HG03520 (cell line): ENCODE data around the gene BTG4.

Experiments
- ATAC-seq: cut with Tn5 transposase; IDR thresholded peaks from one replicate; pipeline ENCODE4 v1.9.1; 2021; ENCODE audit warnings: mild to moderate bottlenecking, moderate library complexity; ENCODE audit not compliant: unreplicated experiment

Gene BTG4

GRCh38 chr11:111499483-111499882, 12.7 kb downstream of the BTG4 start:
- ATAC-seq: no peak

GRCh38 chr11:111494040-111494439, 18.1 kb downstream of the BTG4 start:
- no peak for ATAC-seq

DNA sequence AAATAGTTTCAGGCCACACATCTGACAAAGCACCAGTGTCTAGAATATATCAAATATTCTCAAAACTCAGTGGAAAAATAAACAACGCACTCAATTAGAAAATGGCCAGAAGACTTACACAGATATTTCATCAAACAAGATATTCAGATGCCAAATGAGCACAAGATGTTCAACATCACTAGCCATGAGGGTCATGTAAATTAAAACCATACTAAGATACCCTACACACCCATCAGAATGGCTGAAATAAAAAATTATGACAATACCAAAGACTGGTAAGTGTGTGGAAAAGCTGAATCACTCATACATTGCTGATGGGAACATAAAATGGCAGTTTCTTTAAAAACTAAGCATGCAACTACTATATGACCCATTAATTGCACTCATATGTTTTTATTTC, 21.7 kb downstream of the BTG4 start:
- ATAC-seq: no peak

- ATAC-seq: no peak
These were observed 28.8 kb downstream of the BTG4 start for GRCh38 chr11:111483431-111483830.

GRCh38 chr11:111479666-111480065, 32.5 kb downstream of the BTG4 start:
- no peak for ATAC-seq

- no peak for ATAC-seq
These were observed 34.3 kb downstream of the BTG4 start for GRCh38 chr11:111477898-111478297.

DNA sequence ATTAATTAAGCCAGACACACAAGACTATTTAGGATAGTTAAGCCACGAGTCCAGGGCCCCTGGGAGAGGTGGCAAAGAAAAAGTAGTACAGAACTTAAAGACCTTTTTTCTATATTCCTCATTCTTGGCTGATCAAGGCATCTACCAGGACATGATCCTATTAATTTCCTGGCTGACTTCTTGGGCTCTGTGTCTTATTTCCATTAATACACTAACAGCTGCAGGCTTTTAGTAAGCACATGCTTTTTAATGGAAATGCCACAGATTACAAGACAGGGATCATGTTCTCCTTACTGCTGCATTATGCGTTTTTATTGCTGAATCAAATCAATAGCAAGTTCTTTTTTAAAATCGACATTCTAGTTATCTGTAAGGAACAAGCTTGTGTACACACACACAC, 35.2 kb downstream of the BTG4 start:
- ATAC-seq: no peak

DNA sequence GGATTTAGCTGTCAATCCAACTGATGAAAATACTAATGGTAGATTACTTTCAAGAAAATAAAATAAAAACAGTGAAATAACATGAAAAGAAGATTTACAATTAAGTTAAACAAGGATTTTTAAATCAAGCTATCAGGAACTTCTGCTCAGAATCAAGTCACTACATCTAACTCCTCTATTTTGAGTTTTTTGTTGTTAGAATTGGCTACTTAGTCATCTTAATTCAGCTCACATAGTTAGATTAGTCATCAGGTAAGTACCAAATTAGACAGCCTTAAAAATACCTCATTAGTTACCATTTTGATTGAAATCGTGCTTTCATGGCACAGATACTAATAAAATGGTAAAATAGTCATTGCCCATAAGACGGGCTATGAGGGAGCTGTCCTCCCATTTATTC, 35.8 kb downstream of the BTG4 start:
- ATAC-seq: no peak

DNA sequence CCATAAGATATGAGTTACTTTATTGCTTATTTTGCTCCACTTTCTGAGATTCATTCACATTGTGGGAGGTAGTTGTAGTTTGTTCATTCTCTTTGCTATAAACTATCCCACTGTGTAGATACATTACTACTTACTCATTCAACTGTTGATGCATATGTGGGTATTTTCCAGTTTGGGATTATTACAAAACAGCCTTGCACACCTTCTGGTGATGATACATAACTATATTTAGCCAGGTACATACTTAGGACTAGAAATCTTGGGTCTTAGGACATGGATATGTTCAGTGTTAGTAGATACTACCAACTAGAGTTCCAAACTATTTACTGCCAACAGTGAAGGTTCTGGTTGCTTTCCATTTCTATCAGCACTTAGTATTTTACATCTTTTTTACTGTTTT, 37.8 kb downstream of the BTG4 start:
- no peak for ATAC-seq

DNA sequence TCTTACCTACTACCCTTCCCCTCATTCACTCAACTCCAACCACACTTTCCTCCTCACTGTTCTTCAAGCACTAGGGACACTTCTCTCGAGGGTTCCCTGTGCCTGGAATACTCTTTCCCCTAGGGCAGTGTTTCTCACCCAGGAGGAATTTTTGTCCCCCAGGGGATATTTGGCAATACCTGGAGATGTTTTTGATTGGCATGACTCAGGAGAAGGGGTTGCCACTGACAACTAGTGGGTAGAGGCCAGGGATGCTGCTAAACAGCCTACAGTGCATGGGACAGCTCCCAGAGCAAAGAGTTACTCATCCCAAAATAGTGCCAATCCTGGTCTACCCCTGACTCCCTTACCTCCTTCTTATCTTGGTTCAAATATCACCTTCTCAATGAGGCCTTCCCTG, 40.0 kb downstream of the BTG4 start:
- ATAC-seq: no peak

DNA sequence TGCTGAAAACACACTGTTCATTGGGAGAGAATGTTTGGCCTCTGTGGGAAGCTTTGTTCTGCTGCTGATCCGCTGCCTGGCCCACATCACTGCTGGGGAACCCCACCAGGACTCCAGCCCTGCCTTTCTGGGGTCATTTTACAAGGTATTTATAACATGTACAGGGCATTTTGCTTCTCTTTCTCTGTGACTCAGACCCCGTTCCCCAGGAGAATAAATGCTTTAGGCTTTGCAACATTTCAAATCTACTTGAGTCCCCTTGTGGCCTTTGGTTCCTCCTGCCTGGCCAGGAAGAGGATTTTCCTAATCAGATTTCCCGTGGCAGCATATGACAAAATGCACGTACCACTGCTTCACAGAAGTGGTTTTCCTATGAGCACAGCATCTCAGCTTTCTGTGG, 43.0 kb downstream of the BTG4 start:
- ATAC-seq: no peak

GRCh38 chr11:111466615-111467014, 45.6 kb downstream of the BTG4 start:
- ATAC-seq: no peak

GRCh38 chr11:111465400-111465799, 46.8 kb downstream of the BTG4 start:
- no peak for ATAC-seq

DNA sequence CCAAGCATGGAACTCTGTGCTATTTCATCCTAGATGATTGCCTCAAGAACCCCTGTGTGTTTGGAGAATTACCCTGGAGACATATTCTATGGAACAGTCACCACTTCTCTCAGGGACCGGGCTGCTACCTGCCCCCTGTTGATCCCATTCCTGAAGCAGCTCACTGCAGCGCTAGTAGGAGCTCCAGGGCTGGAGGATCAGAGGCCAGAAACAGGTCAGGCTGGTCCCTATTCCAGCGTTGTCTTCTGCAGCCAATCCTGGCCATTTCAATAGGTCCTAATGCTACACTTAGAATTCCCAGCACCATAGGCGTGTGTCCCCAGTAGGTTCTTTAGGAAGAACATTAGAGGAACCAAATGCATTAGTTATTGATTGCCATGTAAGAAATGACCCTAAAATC, 48.9 kb downstream of the BTG4 start:
- no peak for ATAC-seq

- ATAC-seq: no peak
These were observed 49.9 kb downstream of the BTG4 start for GRCh38 chr11:111462329-111462728.

DNA sequence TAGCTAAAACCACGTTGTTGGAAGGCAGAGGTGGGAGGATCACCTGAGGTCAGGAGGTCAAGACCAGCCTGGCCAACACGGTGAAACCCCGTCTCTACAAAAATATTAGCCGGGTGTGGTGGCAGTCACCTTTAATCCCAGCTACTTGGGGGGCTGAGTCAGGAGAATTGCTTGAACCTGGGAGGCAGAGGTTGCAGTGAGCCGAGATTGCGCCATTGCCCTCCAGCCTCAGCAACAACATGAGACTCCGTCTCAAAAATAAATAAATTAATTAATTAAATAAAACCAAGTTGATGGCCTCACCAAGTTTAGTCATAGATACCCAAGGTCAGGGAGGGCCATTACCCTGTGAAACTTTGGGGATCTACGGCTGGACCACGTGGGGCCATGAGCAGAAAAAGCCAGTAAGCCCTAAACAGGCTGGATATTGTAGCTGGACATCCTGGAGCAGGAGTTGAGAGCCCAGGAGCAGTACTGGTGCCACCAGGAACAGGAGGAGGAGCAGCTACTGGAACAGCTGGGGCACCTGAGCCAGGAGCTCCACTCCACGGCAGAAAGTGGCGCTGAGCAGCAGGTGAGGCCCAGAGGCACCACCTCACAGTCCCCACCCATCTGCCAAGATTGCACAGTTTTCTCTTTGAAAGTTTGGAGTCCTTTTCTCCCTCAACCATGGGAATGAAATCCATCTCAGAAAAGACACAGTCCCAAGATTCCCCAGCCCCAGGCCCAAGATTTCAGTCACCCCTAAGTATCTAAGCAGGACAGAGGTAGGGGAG, 50.5 kb downstream of the BTG4 start:
- no peak for ATAC-seq

- ATAC-seq: no peak
These were observed 51.3 kb downstream of the BTG4 start for GRCh38 chr11:111460856-111461255.

DNA sequence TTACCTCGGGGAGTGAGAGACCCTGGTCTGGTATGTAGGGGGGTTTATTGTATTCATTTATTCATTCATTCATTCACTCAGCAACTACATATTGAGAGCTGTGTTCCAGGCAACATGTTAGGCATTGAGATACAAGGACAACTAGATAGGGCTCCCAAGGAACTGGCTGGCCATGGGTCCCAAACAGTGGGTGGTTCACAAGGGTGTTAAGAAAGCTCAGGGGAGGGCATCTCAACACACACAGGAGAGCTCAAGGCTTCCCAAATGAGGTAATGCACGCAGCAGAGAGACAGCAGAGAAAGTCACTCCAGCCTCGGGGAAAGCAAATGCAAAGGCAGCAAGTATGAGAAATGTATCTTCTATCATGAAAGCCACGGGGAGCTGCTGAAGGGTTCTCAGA, 51.8 kb downstream of the BTG4 start:
- ATAC-seq: no peak

GRCh38 chr11:111459506-111460270, 52.5 kb downstream of the BTG4 start:
- ATAC-seq: no peak

GRCh38 chr11:111457731-111458368, 54.3 kb downstream of the BTG4 start:
- no peak for ATAC-seq

DNA sequence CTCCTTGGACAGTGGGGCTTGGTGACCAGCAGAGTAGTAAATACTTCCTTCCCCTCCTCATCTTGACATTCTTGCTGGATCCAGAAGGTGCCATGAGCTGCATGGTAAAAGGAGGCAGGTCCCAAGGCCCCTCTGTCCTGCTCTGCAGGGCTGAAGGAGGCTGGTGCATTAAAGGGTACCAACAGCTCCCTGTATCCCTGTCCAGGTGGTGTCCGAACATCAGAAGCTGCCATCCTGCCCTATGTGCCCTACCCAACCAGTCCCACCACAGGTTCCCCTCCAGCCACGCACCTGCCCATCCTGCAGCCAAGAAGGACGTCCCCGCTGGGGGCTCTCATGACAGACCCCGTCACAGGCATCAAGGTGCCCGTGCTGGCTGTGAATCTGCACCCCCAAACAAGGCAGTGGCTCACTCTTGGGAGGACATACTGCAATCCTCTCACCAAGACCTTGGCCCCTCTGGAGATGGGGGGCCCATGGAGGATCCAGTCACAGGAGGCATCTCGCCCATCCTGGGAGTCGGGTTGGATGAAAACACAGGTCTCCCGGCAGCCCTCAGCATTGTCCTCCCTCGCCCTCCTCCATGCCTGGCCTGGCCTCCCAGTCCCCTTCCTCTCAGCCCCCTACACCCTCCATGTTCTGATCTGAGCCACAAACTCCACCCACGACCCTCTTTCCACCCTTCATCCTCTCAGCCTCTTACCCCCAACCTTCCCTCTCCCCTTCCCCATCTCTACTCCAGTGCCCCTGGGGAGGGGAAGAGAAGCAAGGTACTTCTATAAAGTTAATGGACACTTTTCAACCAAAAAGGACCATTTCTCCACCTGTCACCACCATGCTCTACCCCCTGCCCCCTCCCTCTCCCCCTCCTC, 55.1 kb downstream of the BTG4 start:
- no peak for ATAC-seq
